GM23338 (cell line): ENCODE data around the gene PAX5. TPM values are rescaled to one million over a fixed set of nuclear protein-coding genes. Genes with fewer than 3 reads are reported as not detected.

Source experiments
- ATAC-seq: fragments of 200-7000 bp; cut with Tn5 transposase; 3 replicates; pipeline ENCODE4 v1.9.1; 2020
- DNase-seq: peaks from one replicate; pipeline ENCODE4 v3.0.0-alpha.2; 2015; ENCODE audit warnings: low spot score
- H2AFZ ChIP-seq: fragments of 200-600 bp; sonication (generic); 2 replicates; pipeline ENCODE4 v1.8.0; 2016; ENCODE audit warnings: antibody characterized with exemption, mild to moderate bottlenecking, moderate library complexity
- H3F3A ChIP-seq: fragments of 200-600 bp; sonication (generic); replicated peaks from 2 replicates; pipeline ENCODE4 v1.8.0; 2017; ENCODE audit warnings: antibody characterized with exemption, mixed run types, low read depth
- H3K27ac ChIP-seq: fragments of 200-600 bp; sonication (generic); 2 replicates; pipeline ENCODE4 v1.6.1; 2016; ENCODE audit warnings: low read depth
- H3K27me3 ChIP-seq: fragments of 200-600 bp; sonication (generic); 2 replicates; pipeline ENCODE4 v1.8.0; 2016; ENCODE audit warnings: mild to moderate bottlenecking, mixed run types, moderate library complexity; ENCODE audit not compliant: insufficient read depth
- H3K36me3 ChIP-seq: fragments of 200-600 bp; sonication (generic); 2 replicates; pipeline ENCODE4 v1.8.0; 2016; ENCODE audit warnings: mild to moderate bottlenecking; ENCODE audit not compliant: insufficient read depth
- H3K4me1 ChIP-seq: fragments of 200-600 bp; sonication (generic); 2 replicates; pipeline ENCODE4 v1.8.0; 2016; ENCODE audit warnings: mild to moderate bottlenecking, moderate library complexity; ENCODE audit not compliant: insufficient read depth
- H3K4me2 ChIP-seq: fragments of 200-600 bp; sonication (generic); 2 replicates; pipeline ENCODE4 v1.7.1; 2017; ENCODE audit warnings: mixed run types
- H3K4me3 ChIP-seq: fragments of 200-600 bp; sonication (generic); 2 replicates; pipeline ENCODE4 v1.6.1; 2016; ENCODE audit warnings: mixed run types
- H3K79me2 ChIP-seq: fragments of 200-600 bp; sonication (generic); replicated peaks from 2 replicates; pipeline ENCODE4 v1.8.0; 2017; ENCODE audit warnings: mild to moderate bottlenecking; ENCODE audit not compliant: insufficient read depth
- H3K9me2 ChIP-seq: fragments of 200-600 bp; sonication (generic); 2 replicates; pipeline ENCODE4 v1.8.0; 2017; ENCODE audit not compliant: insufficient read depth
- H4K20me1 ChIP-seq: fragments of 200-600 bp; sonication (generic); replicated peaks from 2 replicates; pipeline ENCODE4 v1.8.0; 2017; ENCODE audit warnings: mild to moderate bottlenecking; ENCODE audit not compliant: insufficient read depth
- H3K27ac Mint-ChIP-seq: 2 replicates; pipeline ENCODE4 v1.8.0; 2020; ENCODE audit warnings: inconsistent platforms, mild to moderate bottlenecking, moderate library complexity, mixed read lengths
- H3K27me3 Mint-ChIP-seq: 3 replicates; pipeline ENCODE4 v1.8.0; 2022; ENCODE audit warnings: low read depth, mild to moderate bottlenecking, moderate library complexity, mixed read lengths, inconsistent platforms; ENCODE audit not compliant: insufficient read depth, poor library complexity
- H3K36me3 Mint-ChIP-seq: 3 replicates; pipeline ENCODE4 v1.8.0; 2021; ENCODE audit warnings: low read depth, mild to moderate bottlenecking, inconsistent platforms, moderate library complexity, mixed read lengths
- H3K4me1 Mint-ChIP-seq: 3 replicates; pipeline ENCODE4 v1.8.0; 2020; ENCODE audit warnings: mild to moderate bottlenecking, inconsistent platforms, mixed read lengths
- H3K4me3 Mint-ChIP-seq: 3 replicates; pipeline ENCODE4 v1.8.0; 2021; ENCODE audit warnings: moderate library complexity, mild to moderate bottlenecking, inconsistent platforms, mixed read lengths
- H3K9me3 Mint-ChIP-seq: 3 replicates; pipeline ENCODE4 v1.8.0; 2020; ENCODE audit warnings: moderate library complexity, mild to moderate bottlenecking, inconsistent platforms, mixed read lengths
- CREB1 ChIP-seq: fragments of 250-450 bp; sonication (Bioruptor Pico); IDR thresholded peaks from 2 replicates; pipeline ENCODE4 v1.5.0; 2020; ENCODE audit warnings: low read depth, mild to moderate bottlenecking, moderate library complexity
- EZH2 ChIP-seq: fragments of 200-600 bp; sonication (generic); IDR thresholded peaks from one replicate; pipeline ENCODE4 v1.8.0; 2017; ENCODE audit warnings: antibody characterized with exemption, mild to moderate bottlenecking, low read depth; ENCODE audit not compliant: unreplicated experiment
- EZH2phosphoT487 ChIP-seq: fragments of 200-600 bp; sonication (generic); IDR thresholded peaks from one replicate; pipeline ENCODE4 v1.8.1; 2018; ENCODE audit warnings: antibody characterized with exemption; ENCODE audit not compliant: unreplicated experiment
- JUNB ChIP-seq: IDR thresholded peaks from one replicate; pipeline ENCODE4 v1.6.1; 2016; ENCODE audit warnings: antibody characterized with exemption; ENCODE audit not compliant: unreplicated experiment
- NANOG ChIP-seq: IDR thresholded peaks from 2 replicates; pipeline ENCODE4 v1.6.1; 2016; ENCODE audit warnings: antibody characterized with exemption, borderline replicate concordance
- POLR2AphosphoS5 ChIP-seq: IDR thresholded peaks from 2 replicates; pipeline ENCODE4 v1.6.1; 2016; ENCODE audit warnings: antibody characterized with exemption, low read depth
- STAT1 ChIP-seq: IDR thresholded peaks from one replicate; pipeline ENCODE4 v1.6.1; 2016; ENCODE audit warnings: antibody characterized with exemption; ENCODE audit not compliant: unreplicated experiment
- ZNF114 ChIP-seq: fragments of 250-450 bp; sonication (Bioruptor Pico); IDR thresholded peaks from 2 replicates; pipeline ENCODE4 v1.5.0; 2020; ENCODE audit warnings: mild to moderate bottlenecking, moderate library complexity
- ZNF331 ChIP-seq: fragments of 250-450 bp; sonication (Bioruptor Pico); IDR thresholded peaks from 2 replicates; pipeline ENCODE4 v1.5.0; 2020; ENCODE audit warnings: low read depth, mild to moderate bottlenecking, moderate library complexity
- ZNF462 ChIP-seq: fragments of 250-450 bp; sonication (Bioruptor Pico); IDR thresholded peaks from 2 replicates; pipeline ENCODE4 v1.5.0; 2020; ENCODE audit warnings: mild to moderate bottlenecking, moderate library complexity
- polyA plus RNA-seq: library from polyadenylated mRNA; unstranded; fragments of >200 nt; fragmentation: Nextera tagmentation; extraction: Ambion mirVana; gene quantifications from 2 replicates; pipeline ENCODE4 v1.2.1, GENCODE V29; 2016
- total RNA-seq: library from RNA; depleted of rRNA; stranded (reverse); fragments of >200 nt; shearing (Covaris generic); gene quantifications from 2 replicates; pipeline ENCODE4 v1.2.3, GENCODE V29; 2014
- TF ChIP-seq, protein P1 (sequence below), 2 experiments: fragments of 200-600 bp in 1 of 2; sonication (generic) in 1 of 2; conservative IDR thresholded peaks; 2 replicates each; pipeline versions ENCODE4 v1.5.1 to v1.6.1; 2016 to 2017; ENCODE audit warnings: antibody characterized with exemption in 2 of 2, low read depth in 2 of 2, mild to moderate bottlenecking in 2 of 2, moderate library complexity in 1 of 2
- TF ChIP-seq, protein P2 (sequence below): IDR thresholded peaks from one replicate; pipeline ENCODE4 v1.6.1; 2018; ENCODE audit warnings: antibody characterized with exemption; ENCODE audit not compliant: unreplicated experiment
- TF ChIP-seq, protein P3 (sequence below): IDR thresholded peaks from 2 replicates; pipeline ENCODE4 v1.6.1; 2016; ENCODE audit warnings: antibody characterized with exemption

Gene PAX5
- total and polyA plus RNA-seq, 2 experiments from 2014 or later, result 0.17 to 0.60 TPM

DNA sequence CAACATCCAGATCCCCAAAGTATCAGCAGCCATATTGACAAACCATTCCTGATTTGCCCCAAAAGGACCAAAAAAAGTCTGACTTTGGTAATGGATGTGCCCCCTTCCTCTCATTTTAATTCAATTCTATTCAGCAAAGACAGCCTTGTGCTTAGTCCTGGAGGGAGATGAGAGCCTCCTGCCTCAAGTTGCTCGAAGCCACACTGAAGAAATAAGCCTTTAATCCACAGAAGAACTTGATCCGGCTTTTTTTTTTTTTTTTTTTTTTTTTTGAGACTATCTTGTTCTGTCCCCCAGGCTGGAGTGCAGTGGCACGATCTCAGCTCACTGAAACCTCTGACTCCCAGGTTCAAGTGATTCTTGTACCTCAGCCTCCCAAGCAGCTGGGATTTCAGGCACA is 8.4 kb upstream of the PAX5 start:
- Histone ChIP-seq H3K9me2 (no peaks in the 10 kb centered on the region), H3K27me3 (peaks cover 57% of the 10 kb centered on the region), H3K4me2 (no peak overlapping the region), H3K4me1 (peaks cover 28% of the 10 kb centered on the region), H3F3A (0 out of 2 replicates have a peak, but pooled peaks cover 3% of the 10 kb centered on the region), H2AFZ (no peak overlapping the region), H4K20me1 (no peaks in the 10 kb centered on the region), H3K36me3 (no peaks in the 10 kb centered on the region), H3K27ac (no peak overlapping the region), H3K79me2 (no peaks in the 10 kb centered on the region), H3K4me3 (no peak overlapping the region)
- Mint-ChIP-seq H3K27me3 (peaks cover 39% of the 10 kb centered on the region), H3K4me3 (no peak overlapping the region), H3K4me1 (peaks cover 23% of the 10 kb centered on the region), H3K9me3 (no peaks in the 10 kb centered on the region), H3K27ac (no peak overlapping the region), H3K36me3 (no peaks in the 10 kb centered on the region)
- DNase-seq (no peak), ATAC-seq (no peak)
- no peak for TF ChIP-seq STAT1
- TF ChIP-seq, protein P1, sequence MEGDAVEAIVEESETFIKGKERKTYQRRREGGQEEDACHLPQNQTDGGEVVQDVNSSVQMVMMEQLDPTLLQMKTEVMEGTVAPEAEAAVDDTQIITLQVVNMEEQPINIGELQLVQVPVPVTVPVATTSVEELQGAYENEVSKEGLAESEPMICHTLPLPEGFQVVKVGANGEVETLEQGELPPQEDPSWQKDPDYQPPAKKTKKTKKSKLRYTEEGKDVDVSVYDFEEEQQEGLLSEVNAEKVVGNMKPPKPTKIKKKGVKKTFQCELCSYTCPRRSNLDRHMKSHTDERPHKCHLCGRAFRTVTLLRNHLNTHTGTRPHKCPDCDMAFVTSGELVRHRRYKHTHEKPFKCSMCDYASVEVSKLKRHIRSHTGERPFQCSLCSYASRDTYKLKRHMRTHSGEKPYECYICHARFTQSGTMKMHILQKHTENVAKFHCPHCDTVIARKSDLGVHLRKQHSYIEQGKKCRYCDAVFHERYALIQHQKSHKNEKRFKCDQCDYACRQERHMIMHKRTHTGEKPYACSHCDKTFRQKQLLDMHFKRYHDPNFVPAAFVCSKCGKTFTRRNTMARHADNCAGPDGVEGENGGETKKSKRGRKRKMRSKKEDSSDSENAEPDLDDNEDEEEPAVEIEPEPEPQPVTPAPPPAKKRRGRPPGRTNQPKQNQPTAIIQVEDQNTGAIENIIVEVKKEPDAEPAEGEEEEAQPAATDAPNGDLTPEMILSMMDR (conservative IDR thresholded peaks at IDR 0.05; ENCODE audit: low read depth in 2 of 2), result no peak
- no peak for TF ChIP-seq JUNB
- TF ChIP-seq, protein P2, sequence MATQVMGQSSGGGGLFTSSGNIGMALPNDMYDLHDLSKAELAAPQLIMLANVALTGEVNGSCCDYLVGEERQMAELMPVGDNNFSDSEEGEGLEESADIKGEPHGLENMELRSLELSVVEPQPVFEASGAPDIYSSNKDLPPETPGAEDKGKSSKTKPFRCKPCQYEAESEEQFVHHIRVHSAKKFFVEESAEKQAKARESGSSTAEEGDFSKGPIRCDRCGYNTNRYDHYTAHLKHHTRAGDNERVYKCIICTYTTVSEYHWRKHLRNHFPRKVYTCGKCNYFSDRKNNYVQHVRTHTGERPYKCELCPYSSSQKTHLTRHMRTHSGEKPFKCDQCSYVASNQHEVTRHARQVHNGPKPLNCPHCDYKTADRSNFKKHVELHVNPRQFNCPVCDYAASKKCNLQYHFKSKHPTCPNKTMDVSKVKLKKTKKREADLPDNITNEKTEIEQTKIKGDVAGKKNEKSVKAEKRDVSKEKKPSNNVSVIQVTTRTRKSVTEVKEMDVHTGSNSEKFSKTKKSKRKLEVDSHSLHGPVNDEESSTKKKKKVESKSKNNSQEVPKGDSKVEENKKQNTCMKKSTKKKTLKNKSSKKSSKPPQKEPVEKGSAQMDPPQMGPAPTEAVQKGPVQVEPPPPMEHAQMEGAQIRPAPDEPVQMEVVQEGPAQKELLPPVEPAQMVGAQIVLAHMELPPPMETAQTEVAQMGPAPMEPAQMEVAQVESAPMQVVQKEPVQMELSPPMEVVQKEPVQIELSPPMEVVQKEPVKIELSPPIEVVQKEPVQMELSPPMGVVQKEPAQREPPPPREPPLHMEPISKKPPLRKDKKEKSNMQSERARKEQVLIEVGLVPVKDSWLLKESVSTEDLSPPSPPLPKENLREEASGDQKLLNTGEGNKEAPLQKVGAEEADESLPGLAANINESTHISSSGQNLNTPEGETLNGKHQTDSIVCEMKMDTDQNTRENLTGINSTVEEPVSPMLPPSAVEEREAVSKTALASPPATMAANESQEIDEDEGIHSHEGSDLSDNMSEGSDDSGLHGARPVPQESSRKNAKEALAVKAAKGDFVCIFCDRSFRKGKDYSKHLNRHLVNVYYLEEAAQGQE, result no peak
- TF ChIP-seq EZH2, result no peak
- no peak for TF ChIP-seq NANOG
- TF ChIP-seq ZNF462, result no peak
- no peak for TF ChIP-seq ZNF114 (CRISPR knock-in tag)
- TF ChIP-seq, protein P3, sequence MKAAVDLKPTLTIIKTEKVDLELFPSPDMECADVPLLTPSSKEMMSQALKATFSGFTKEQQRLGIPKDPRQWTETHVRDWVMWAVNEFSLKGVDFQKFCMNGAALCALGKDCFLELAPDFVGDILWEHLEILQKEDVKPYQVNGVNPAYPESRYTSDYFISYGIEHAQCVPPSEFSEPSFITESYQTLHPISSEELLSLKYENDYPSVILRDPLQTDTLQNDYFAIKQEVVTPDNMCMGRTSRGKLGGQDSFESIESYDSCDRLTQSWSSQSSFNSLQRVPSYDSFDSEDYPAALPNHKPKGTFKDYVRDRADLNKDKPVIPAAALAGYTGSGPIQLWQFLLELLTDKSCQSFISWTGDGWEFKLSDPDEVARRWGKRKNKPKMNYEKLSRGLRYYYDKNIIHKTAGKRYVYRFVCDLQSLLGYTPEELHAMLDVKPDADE, result no peak
- no peak for TF ChIP-seq ZNF331
- no peak for TF ChIP-seq EZH2phosphoT487
- no peak for TF ChIP-seq CREB1 (CRISPR knock-in tag)
- TF ChIP-seq POLR2AphosphoS5, result no peak
